Measurements from ENCODE around the gene PPIL4.
"Not testable (repeated sequence)": the region's sequence is repeated elsewhere in the genome, so short reads cannot be mapped to it uniquely, and the experiment has no call there.

The PPIL4 gene

DNA sequence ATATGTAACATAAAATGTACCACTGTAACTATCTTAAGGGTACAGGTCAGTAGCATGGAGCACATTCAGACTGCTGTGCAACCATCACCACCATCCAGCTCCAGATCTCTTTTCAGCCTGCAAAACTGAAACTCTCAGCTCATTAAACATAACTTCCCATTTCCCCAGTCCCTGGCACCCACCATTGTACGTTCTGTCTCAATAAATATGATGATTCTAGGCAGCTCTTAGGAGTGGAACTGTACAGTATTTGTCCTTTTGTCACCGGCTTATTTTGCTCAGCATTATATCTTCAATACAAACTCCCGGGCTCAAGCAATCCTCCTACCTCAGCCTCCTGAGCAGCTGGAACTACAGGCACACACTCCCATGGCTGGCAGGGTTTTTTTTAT lies 62.5 kb downstream of the PPIL4 start:
- peak in 1 of 2 donors; percentile 48 for DNase-seq

DNA sequence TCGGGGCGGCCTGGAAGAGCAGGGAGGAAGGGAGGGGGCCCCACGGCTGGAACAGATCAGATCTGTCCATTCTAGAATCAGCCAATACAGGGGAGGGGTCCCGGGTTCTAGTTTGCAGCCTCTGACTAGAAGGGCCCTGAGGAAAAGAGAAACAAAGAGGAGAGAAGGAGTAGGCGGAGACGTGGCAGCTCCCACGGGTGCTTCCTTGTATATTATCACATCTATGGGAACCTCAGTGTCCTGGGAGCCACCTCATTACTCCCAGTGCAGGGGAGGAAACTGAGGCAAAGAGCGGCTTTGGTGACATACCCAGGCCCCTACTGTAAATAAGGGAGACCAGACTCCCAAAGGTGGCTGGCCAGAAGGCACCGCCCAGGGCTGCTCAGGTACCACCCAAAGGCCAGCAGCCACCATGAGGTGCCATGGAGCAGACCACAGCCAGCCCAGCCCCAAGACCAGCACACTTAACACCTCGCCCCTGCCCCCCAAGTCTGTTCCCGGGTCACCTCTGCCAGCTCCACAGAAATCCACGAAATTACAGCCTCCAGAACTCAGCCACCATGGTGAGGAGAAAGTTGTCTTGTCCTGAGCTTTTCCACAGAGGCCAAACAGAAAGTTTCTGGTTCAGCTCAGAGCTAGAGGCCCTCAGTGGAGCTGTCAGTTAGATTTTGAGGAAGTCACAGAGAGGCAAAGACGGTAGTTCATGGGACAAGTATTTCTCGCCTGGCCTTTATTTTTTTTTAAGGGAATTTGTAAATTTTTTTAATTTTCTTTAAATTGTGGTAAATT lies 63.1 kb downstream of the PPIL4 start:
- DNase-seq, result peak; percentile 28 to 61

GRCh38 chr6:149480502-149481280 lies 65.2 kb downstream of the PPIL4 start:
- peak; percentile 76 to 83 for DNase-seq

DNA sequence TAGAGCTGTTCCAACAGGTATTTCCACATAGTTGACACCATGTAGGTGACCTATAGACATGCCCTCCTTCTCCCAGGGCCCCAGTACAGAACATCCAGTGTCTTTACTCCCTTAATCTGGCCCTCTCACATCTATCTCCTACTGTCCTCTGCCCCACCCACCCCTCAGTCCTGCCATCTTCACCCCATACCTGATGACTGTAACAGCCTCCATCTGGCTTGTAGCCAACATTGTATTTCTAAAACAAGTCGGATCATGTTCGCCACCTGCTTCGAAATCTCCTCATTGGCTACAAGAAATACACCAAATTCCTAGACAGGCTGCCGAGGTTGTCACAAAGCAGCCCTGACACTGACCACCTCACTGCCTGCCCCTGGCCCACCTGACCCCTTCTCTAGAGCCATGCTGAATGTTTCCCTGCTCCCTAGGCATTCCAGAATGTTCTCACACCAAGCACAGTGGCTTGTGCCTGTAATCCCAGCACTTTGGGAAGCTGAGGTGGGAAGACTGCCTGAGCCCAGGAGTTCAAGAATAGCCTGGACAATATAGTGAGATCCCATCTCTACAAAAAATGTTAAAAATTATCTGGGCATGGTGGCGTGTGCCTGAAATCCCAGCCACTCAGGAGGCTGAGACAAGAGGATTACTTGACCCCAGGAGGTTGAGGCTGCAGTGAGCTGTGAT lies 67.1 kb downstream of the PPIL4 start:
- no peak for DNase-seq

- no peak for DNase-seq
Measured at GRCh38 chr6:149477544-149477943, 68.3 kb downstream of the PPIL4 start.

DNA sequence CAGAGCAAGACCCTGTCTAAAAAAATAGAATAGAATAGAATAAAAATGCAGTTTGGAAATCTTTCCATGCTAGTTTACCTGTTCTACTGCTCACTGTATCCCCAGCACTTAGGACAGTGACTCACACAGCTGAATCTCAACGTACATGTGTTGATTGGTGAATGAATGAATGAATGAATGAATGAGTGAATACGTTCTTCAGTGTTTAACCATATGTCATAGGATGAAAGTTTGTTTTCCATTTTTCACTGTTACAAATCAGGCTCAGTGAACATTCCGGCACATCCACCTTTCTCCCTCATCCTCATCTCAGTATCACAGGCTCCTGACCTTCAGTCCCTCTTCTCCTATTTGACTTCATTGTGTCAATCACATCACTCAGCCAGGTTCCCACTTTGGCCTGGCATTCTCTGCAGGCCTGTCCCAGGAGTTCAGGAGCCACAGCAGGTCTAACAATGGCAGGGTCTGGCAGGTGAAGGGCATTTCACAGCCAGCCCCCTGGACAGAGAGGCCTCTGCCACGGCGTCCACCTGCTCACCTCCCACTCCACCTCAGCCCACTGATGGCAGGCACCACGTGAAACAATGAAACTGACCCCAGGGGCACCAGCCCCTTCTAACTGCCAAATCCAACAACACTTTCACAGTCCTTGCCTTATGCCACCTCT lies 68.9 kb downstream of the PPIL4 start:
- DNase-seq, result no peak

DNA sequence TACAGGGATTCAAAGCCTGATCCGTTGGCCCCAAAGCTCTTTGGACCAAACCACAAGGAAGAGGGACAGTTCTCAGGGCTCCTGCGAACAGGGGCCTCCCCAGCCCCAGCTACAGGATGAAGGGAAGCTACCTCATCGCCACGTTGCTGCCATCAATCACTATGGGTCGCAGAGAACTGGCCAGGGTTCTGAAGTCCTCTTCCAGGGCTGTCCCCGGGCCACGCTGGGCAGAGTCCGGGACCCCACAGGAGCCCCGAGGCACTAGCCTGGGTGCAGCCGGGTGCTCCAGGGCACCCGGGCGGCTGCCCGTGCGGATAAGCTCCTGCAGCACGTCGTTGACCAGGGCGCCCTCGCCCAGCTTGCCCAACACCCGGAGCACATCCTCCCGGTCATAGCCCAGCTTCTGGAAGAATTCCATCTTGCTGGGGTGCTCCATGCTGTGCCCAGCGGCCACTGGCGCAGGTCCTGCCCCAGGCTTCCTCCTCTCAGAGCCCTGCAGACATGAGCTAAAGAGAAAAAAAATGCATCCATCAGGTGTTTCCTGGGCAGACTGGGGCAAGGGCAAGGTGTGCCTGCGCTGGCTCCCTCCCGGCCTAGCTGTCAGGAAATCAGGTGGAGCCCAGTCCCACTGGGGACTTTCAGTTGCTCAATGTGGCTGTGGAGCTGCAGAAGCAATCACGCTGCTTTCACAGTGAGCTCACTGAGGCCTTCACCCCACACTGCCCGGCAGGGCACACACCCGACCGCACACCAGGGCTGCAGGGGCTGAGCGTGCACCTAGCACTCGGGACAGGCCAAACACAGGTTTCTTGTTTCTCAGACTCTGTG lies 71.5 kb downstream of the PPIL4 start:
- DNase-seq, result no peak

DNA sequence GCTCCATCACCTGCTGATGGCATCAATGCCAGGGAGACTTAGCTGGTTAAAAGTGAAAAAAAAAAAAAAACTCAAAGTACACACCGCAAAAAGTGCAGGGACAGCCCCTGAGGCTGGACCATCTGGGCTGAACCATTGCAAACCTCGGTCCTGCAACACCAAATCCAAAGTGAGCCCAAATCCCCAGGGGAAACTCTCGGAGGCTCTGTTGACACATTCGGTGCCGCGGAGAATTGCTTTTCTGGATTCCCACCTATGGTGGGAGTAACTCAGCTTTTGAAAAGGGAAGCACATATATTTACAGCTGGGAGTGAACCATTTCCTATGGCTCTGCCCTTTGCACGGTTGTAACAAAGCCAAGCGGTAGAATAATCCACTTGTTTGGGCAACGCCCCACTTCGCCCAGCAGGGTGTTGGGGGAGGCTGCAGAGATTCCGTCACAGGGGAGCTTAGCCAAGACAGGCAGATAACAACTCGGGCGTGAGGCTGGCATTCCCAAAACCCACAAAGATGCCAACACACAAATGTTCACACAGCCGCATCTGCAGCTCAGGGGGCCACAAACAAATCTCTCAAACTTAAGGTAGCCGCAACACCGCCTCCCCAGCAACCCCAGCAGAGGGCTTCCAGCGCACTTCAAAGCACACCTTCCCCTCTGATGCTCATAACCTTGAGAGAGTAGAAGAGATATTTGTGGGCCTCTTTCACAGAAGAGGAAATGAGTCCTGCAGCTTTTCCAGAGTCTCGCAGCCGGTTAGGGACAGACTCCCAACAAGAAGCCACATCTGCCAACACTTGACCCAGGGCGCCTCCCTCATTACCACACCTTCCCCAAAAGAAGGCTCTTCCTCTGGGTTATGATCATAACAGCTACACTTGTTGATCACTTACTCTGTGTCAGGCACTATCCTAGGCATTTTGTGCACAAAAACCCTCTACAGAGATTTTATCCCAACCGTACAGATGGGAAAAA lies 72.5 kb downstream of the PPIL4 start:
- DNase-seq, result no peak

DNA sequence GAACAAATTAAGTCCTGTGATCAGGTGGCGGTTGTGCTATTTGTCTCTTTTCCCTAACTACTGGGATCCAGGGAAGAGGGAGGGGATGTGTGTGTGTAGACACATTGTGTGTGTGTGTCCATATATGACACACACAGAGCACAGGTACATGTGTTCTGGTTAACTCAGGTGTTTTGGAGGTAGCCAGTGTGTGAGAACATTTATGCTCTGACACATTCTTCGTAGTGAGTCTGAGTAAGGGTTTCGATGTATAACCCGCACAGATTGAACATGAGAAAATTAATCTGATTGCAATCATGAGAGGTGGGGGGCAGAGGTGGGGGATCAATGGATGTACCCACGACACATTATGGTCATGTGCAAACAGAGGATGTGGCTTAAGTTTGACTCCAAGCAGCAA lies 73.6 kb downstream of the PPIL4 start:
- no peak for DNase-seq

DNA sequence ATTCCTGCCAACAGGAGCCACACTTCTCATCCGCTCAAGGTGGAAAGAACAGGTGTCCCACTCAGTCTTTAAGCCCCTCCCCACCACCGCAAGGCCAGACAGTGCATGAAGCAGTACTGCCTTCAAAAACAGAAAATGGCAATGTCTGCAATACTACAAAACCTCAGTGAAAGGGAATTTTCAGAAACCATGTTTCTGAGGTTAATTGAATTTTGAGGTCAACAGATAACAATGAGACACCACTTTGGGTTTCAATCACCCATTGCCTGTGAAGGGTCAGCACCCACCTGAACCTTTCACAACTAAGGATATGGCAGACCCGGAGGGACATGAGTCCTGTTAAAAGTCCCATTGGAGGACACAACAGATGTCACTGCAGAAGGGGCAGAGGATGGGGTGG lies 74.0 kb downstream of the PPIL4 start:
- peak in 1 of 2 donors; percentile 48 for DNase-seq

- no peak for DNase-seq
Measured at GRCh38 chr6:149470948-149471347, 74.9 kb downstream of the PPIL4 start.

DNA sequence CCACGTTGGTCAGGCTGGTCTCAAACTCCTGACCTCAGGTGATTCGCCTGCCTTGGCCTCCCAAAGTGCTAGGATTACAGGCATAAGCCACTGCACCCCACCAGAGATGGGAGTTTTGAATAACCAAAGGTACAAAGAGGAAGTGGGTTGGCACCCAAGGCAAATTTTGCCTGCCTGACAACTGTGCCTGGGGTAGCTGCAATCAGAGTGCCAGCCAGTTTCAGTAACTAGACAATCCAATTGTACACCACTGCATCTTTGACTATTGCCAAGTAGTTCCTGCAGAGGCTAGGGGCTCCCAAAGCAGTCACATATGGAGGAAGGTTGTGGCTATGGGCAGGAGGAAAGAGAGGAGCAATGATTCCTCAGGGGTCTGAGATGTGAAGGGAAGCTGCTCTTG lies 77.7 kb downstream of the PPIL4 start:
- DNase-seq, result no peak

DNA sequence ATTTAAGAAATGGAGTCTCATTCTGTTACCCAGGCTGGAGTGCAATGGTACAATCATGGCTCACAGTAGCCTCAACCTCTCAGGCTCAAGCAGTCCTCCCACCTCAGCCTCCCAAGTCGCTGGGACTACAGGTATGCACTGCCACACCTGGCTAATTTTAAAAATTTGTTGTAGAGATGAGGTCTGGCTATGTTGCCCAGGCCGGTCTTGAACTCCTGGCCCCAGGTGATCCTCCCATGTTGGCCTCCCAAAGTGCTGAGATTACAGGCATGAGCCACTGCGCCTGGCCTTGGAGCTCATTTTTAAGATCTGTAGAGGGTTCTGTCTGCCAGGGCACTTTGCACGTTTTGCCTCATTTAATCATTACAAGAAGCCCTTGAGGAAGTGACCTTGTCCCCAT lies 78.6 kb downstream of the PPIL4 start:
- DNase-seq, result no peak

- DNase-seq, result no peak
Measured at GRCh38 chr6:149464411-149464810, 81.4 kb downstream of the PPIL4 start.

DNA sequence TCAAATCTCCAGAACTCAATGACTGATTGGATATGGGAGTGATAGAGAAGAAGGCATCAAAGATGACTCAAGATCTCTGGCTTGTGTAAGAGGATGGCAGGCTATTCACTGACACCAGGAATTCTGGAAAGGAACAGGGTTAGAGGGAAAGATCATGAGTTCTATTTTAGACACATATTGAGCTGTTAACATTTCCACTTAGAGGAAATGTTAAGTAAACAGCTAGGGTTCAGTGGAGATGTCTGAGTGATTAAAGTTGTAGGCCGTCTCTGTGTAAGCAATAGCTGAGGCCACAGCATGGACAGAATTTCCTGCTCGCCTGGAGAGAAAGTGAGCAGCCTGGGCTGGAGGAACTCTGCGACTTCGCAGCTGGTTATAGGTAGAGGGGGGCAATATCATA lies 82.1 kb downstream of the PPIL4 start:
- DNase-seq, result no peak

DNA sequence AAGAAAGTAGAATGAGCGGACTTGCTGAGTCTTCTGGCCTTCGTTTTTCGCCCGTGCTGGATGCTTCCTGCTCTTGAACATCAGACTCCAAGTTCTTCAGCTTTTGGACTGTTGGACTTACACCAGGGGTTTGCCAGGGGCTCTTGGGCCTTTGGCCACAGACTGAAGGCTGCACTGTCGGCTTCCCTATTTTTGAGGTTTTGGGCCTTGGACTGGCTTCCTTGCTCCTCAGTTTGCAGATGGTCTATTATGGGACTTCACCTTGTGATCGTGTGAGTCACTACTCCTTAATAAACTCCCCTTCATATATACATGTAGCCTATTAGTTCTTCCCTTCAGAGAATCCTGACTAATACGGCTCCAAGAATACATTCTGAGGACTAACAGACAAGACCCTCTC lies 83.1 kb downstream of the PPIL4 start:
- DNase-seq, result not testable (repeated sequence)

GRCh38 chr6:149461670-149462069 lies 84.2 kb downstream of the PPIL4 start:
- no peak for DNase-seq

GRCh38 chr6:149460249-149460648 lies 85.6 kb downstream of the PPIL4 start:
- not testable (repeated sequence) for DNase-seq

- DNase-seq, result no peak
Measured at GRCh38 chr6:149459761-149460160, 86.1 kb downstream of the PPIL4 start.

- no peak for DNase-seq
Measured at GRCh38 chr6:149458806-149459205, 87.0 kb downstream of the PPIL4 start.

DNA sequence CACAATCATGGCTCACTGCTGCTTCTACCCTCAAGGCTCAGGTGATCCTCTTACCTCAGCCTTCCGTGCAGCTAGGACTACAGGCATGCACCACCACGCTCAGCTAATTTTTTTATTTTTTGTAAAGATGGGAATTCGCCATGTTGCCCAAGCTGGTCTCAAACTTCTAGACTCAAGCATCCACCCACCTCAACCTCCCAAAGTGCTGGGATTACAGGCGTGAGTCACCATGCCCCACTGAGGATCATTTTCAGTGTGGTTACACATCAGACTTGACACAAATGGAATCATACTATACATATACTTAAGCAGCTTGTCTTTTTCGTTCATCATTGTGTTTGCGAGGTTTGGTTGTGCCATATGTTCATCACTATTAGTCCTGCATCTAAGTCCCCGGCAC lies 87.6 kb downstream of the PPIL4 start:
- no peak for DNase-seq

Data from CD4-positive, alpha-beta T cell treated with Interleukin-4 for 1 hour (primary cell).